Panc1 (cell line): ENCODE measurements around the gene ZFYVE28. TPM values are rescaled to one million over a fixed set of nuclear protein-coding genes. Genes with fewer than 3 reads are reported as not detected.

Experiments used
- ATAC-seq: fragments of 200-7000 bp; cut with Tn5 transposase; 2 replicates; pipeline ENCODE4 v1.9.1; 2020; ENCODE audit warnings: mild to moderate bottlenecking, moderate library complexity
- BruUV-seq: library from RNA; stranded (reverse); fragments of 400-500 nt; replicated peaks from 2 replicates; lab custom pipeline; 2021; lab: Mats Ljungman, UMichigan
- CTCF ChIA-PET: fragments of 300-600 bp; sonication (Branson Sonifier 250); formaldehyde crosslinking; loops from one replicate; lab custom pipeline; 2022; ENCODE audit warnings: antibody characterized with exemption; lab: Charles Lee
- POLR2A ChIA-PET: fragments of 300-600 bp; sonication (Branson Sonifier 250); formaldehyde crosslinking; loops from one replicate; lab custom pipeline; 2022; ENCODE audit warnings: antibody characterized with exemption; lab: Charles Lee
- DNase-seq: peaks from one replicate; pipeline ENCODE4 v3.0.0-alpha.2; 2010; ENCODE audit warnings: low read depth, low spot score
- H3K27ac ChIP-seq: 2 replicates; pipeline ENCODE4 v1.5.1; 2011; ENCODE audit warnings: mild to moderate bottlenecking, low read length, inconsistent platforms
- H3K27me3 ChIP-seq: fragments of 200-500 bp; sonication (Bioruptor generic); 2 replicates; pipeline ENCODE4 v1.6.0; 2014; ENCODE audit warnings: low read length, inconsistent platforms; ENCODE audit not compliant: control insufficient read depth, insufficient read depth
- H3K36me3 ChIP-seq: fragments of 200-500 bp; sonication (Bioruptor generic); 2 replicates; pipeline ENCODE4 v1.5.1; 2014; ENCODE audit warnings: inconsistent platforms, mild to moderate bottlenecking, low read length, moderate library complexity; ENCODE audit not compliant: control insufficient read depth, insufficient read depth
- H3K4me1 ChIP-seq: 2 replicates; pipeline ENCODE4 v1.5.1; 2011; ENCODE audit warnings: inconsistent platforms, mild to moderate bottlenecking, low read length, moderate library complexity; ENCODE audit not compliant: control insufficient read depth, insufficient read depth
- H3K4me3 ChIP-seq, 2 experiments: 2 replicates each; pipeline ENCODE4 v1.5.1; 2011 to 2012; ENCODE audit warnings: low read depth in 2 of 2, low read length in 2 of 2, mild to moderate bottlenecking in 2 of 2, inconsistent platforms in 1 of 2, moderate library complexity in 1 of 2
- H3K9me3 ChIP-seq: fragments of 200-500 bp; sonication (Bioruptor generic); 2 replicates; pipeline ENCODE4 v1.5.1; 2014; ENCODE audit warnings: low read depth, mild to moderate bottlenecking, inconsistent platforms, low read length, moderate library complexity; ENCODE audit not compliant: control insufficient read depth, insufficient read depth
- POLR2AphosphoS5 ChIP-seq: IDR thresholded peaks from 2 replicates; pipeline ENCODE4 v1.6.1; 2012; ENCODE audit warnings: mild to moderate bottlenecking, low read depth, low read length, moderate library complexity
- SIN3A ChIP-seq: IDR thresholded peaks from 2 replicates; pipeline ENCODE4 v1.6.1; 2012; ENCODE audit warnings: low read depth, mild to moderate bottlenecking, low read length, moderate library complexity, borderline replicate concordance; ENCODE audit not compliant: insufficient read depth
- TCF7L2 ChIP-seq: IDR thresholded peaks from 2 replicates; pipeline ENCODE4 v1.6.1; 2011; ENCODE audit warnings: mild to moderate bottlenecking, low read depth, low read length, inconsistent platforms
- in situ Hi-C: cut with HindIII; loops from 2 replicates; pipeline ENCODE4 v1.10.0; 2016; ENCODE audit warnings: low sequenced_read_pairs, low pct_unique_long_range_greater_than_20kb
- intact Hi-C: fragments of 100-400 bp; cut with micrococcal nuclease; formaldehyde crosslinking; loops from one replicate; pipeline ENCODE4 v1.10.0; 2022; ENCODE audit not compliant: unreplicated experiment
- total RNA-seq: library from RNA; stranded (reverse); gene quantifications from one replicate; pipeline ENCODE4 v1.2.1, GENCODE V29; 2021; ENCODE audit not compliant: unreplicated experiment
- TF ChIP-seq, protein P1 (sequence below), 2 experiments: IDR thresholded peaks; 2 replicates each; pipeline ENCODE4 v1.6.1; 2011 to 2012; ENCODE audit warnings: low read depth in 2 of 2, control low read depth in 1 of 2, low read length in 1 of 2, mild to moderate bottlenecking in 1 of 2, moderate library complexity in 1 of 2; ENCODE audit not compliant: insufficient read depth in 1 of 2
- TF ChIP-seq, protein P2 (sequence below): fragments of 450-650 bp; IDR thresholded peaks from 2 replicates; pipeline ENCODE4 v1.5.1; 2017; ENCODE audit warnings: mild to moderate bottlenecking

Gene ZFYVE28
- total RNA-seq, 1 experiment from 2014 or later: 11.9 TPM

DNA sequence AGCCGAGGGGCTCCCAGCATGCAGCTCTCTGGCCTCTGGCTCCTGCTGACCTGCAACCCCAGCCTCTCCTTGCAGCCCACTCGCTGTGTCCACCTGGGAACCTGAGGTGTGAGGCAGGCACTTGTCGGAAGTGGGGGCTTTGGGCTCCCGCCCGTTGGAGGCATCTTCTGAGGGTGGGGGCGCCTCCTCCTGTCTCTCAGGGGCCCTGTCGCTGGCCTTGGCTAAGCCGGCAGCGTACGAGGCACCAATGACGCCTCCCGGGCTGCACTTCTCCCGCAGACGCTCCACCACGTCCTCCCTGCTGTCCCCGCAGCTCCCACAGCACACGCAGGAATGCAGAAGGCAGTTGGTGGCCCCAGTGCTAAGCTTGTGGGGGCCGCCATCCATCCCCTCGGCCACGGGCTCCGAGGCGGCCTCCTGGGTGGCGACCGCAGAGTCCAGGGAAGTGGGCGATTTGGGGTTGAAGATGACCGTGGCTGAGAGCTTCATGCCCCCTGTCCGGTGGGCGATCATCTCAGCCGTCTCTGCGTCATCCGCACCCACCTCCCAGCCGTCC is 114.0 kb downstream of the ZFYVE28 start:
- in situ Hi-C loops: no loop called here

DNA sequence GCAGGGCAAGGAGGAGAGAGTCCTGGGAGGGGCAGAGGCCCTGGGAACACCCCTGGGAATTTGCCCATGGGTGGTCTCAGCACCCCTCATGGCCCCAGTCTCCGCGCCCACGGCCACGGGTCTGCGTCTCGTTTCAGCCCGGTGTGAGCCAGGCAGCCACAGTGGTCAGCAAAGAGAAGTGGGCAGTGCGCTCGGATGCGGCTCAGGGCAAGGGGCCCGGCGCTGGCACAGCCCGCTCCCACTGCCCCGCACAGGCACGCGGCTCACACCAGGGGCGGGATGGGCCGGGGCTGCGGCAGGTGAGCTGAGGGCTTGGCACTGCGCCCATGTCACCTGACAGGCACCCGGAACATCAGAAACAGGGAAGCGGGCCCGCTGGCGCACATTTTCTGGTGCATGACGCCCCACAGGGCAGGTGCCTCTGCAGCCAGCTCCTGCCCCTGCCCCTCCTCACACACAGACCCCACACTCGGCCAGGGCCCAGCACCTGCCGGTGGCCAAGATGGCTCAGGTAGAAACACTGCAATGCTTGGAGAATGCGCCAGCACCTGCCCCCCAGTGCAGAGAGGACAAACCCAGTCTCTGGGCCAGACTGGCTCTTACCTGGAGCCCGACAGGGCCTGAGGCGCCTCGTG is 114.6 kb downstream of the ZFYVE28 start:
- H3K36me3 ChIP-seq: no peaks in the 10 kb centered on the region
- no TSS peak for BruUV-seq
- in situ Hi-C loops: no loop called here
- CTCF ChIA-PET: no interaction called here
- intact Hi-C loops: no loop called here
- DNase-seq (no peak), ATAC-seq (no peak)
- no peak overlapping the region for H3K27ac ChIP-seq
- POLR2A ChIA-PET: no interaction called here
- TF ChIP-seq TCF7L2 (no peak), SIN3A (no peak), POLR2AphosphoS5 (no peak)
- TF ChIP-seq, protein P1, sequence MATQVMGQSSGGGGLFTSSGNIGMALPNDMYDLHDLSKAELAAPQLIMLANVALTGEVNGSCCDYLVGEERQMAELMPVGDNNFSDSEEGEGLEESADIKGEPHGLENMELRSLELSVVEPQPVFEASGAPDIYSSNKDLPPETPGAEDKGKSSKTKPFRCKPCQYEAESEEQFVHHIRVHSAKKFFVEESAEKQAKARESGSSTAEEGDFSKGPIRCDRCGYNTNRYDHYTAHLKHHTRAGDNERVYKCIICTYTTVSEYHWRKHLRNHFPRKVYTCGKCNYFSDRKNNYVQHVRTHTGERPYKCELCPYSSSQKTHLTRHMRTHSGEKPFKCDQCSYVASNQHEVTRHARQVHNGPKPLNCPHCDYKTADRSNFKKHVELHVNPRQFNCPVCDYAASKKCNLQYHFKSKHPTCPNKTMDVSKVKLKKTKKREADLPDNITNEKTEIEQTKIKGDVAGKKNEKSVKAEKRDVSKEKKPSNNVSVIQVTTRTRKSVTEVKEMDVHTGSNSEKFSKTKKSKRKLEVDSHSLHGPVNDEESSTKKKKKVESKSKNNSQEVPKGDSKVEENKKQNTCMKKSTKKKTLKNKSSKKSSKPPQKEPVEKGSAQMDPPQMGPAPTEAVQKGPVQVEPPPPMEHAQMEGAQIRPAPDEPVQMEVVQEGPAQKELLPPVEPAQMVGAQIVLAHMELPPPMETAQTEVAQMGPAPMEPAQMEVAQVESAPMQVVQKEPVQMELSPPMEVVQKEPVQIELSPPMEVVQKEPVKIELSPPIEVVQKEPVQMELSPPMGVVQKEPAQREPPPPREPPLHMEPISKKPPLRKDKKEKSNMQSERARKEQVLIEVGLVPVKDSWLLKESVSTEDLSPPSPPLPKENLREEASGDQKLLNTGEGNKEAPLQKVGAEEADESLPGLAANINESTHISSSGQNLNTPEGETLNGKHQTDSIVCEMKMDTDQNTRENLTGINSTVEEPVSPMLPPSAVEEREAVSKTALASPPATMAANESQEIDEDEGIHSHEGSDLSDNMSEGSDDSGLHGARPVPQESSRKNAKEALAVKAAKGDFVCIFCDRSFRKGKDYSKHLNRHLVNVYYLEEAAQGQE (IDR thresholded peaks at IDR 0.05; ENCODE audit: insufficient read depth in 1 of 2, low read depth in 2 of 2, low read length in 1 of 2): no peak
- TF ChIP-seq, protein P2, sequence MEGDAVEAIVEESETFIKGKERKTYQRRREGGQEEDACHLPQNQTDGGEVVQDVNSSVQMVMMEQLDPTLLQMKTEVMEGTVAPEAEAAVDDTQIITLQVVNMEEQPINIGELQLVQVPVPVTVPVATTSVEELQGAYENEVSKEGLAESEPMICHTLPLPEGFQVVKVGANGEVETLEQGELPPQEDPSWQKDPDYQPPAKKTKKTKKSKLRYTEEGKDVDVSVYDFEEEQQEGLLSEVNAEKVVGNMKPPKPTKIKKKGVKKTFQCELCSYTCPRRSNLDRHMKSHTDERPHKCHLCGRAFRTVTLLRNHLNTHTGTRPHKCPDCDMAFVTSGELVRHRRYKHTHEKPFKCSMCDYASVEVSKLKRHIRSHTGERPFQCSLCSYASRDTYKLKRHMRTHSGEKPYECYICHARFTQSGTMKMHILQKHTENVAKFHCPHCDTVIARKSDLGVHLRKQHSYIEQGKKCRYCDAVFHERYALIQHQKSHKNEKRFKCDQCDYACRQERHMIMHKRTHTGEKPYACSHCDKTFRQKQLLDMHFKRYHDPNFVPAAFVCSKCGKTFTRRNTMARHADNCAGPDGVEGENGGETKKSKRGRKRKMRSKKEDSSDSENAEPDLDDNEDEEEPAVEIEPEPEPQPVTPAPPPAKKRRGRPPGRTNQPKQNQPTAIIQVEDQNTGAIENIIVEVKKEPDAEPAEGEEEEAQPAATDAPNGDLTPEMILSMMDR: no peak
- no peaks in the 10 kb centered on the region for H3K4me1 ChIP-seq
- no peak overlapping the region for H3K4me3 ChIP-seq
- H3K9me3 ChIP-seq: no peaks in the 10 kb centered on the region
- no peaks in the 10 kb centered on the region for H3K27me3 ChIP-seq

More for the DNA sequence above, 114.0 kb downstream of the ZFYVE28 start:
- BruUV-seq: no TSS peak
- ChIA-PET POLR2A (no interaction called here), CTCF (no interaction called here)
- H3K27me3 ChIP-seq: no peaks in the 10 kb centered on the region
- no peak for DNase-seq
- no peak overlapping the region for H3K27ac ChIP-seq
- no peak overlapping the region for H3K4me3 ChIP-seq
- TF ChIP-seq SIN3A: no peak
- no peak for TF ChIP-seq TCF7L2
- TF ChIP-seq POLR2AphosphoS5: no peak
- no peaks in the 10 kb centered on the region for H3K4me1 ChIP-seq
- no peak for ATAC-seq
- H3K9me3 ChIP-seq: no peaks in the 10 kb centered on the region
- H3K36me3 ChIP-seq: no peaks in the 10 kb centered on the region
- intact Hi-C loops: no loop called here

DNA sequence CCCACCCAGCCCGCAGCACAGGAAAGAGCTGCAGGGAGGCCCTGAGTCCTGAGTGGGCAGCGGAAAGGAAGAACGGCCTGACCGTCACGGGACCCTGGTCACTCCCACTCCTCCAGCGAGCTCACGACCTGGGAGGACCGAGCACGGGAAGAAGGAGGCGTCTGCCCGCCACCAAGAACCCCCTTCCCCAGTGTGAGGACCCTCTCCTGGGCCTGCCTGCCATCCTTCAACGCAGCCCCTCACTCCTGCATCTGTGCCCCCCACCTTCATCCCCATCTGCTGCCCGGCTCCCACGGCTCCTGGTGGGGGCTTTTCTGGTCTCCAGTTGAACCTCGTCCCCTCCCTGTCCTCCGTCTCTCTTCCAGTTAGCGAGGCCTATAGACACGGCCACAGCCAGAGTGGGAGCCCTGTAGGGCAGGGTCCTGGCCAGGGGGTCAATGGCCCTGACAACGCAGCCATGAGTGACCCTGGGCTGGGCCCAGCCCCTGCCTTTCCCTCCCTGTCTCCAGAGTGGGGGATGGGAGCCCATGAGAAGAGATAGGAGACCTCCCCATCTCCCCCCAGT is 115.2 kb downstream of the ZFYVE28 start:
- no peaks in the 10 kb centered on the region for H3K36me3 ChIP-seq
- TF ChIP-seq, protein P2: no peak
- TF ChIP-seq SIN3A (no peak), TCF7L2 (no peak), POLR2AphosphoS5 (no peak)
- TF ChIP-seq, protein P1 (IDR thresholded peaks at IDR 0.05; ENCODE audit: insufficient read depth in 1 of 2, low read depth in 2 of 2, low read length in 1 of 2): no peak
- ChIA-PET CTCF (no interaction called here), POLR2A (no interaction called here)
- no TSS peak for BruUV-seq
- H3K27ac ChIP-seq: no peak overlapping the region
- no peaks in the 10 kb centered on the region for H3K9me3 ChIP-seq
- no peaks in the 10 kb centered on the region for H3K4me1 ChIP-seq
- intact Hi-C loops (no loop called here), in situ Hi-C loops (no loop called here)
- H3K4me3 ChIP-seq: no peak overlapping the region
- ATAC-seq: no peak
- no peak for DNase-seq
- H3K27me3 ChIP-seq: no peaks in the 10 kb centered on the region
